Stimulated activated CD8-positive, alpha-beta memory T cell treated with anti-CD3 and anti-CD28 coated beads, Interleukin-15, amount 100 ng/mL, for 24 hours (primary cell): ENCODE measurements around the gene CD3D.
"Not testable (repeated sequence)": the region's sequence is repeated elsewhere in the genome, so short reads cannot be mapped to it uniquely, and the experiment has no call there.

Experiments used
- DNase-seq: peaks from one replicate; pipeline ENCODE4 v3.0.0-alpha.2; 2020; ENCODE audit warnings: low read depth

CD3D gene

GRCh38 chr11:118339281-118339961 lies 3.1 kb downstream of the CD3D start:
- DNase-seq: no peak

DNA sequence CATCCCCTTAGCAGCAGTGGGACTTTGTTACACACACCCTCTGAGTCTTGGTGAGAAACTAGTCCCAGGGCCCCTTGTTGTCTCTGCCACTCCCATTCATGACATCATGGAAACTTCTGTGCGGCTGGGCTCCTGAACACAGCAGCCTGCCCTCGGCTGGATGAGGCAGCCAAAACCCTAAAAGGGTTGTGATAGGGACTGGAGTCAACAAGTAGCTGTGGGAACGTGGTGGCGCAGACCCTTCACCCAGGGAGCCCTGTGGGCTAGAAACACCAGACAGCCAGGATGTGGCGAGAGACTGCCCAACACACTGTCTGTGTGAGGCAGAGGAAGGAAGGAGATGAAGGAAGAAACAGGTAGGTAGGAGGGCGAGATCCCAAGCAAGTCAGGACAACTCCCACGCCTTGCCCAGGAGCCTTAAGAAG lies 3.9 kb downstream of the CD3D start:
- DNase-seq: peak; percentile 55

DNA sequence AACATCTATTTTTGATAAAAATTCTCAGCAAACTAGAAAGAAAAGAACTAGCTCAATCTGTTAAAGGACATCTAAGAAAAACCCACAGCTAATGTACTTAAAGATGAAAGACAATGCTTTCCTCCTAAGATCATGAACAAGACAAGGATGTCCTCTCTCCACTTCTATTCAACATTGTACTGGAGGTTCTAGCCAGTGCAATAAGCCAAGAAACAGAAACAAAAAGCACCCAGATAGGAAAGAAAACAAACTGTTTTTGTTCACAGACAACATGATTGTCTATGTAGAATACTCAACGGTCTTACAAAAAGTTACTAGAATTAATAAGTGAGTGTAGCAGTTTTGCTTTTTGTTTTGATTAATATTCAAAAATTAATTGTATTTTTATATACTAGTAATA lies 7.8 kb downstream of the CD3D start:
- no peak for DNase-seq

GRCh38 chr11:118328745-118329144 lies 13.8 kb downstream of the CD3D start:
- no peak for DNase-seq

- no peak for DNase-seq
These were observed 17.2 kb downstream of the CD3D start for GRCh38 chr11:118325283-118325682.

GRCh38 chr11:118322721-118323120 lies 19.8 kb downstream of the CD3D start:
- no peak for DNase-seq

- no peak for DNase-seq
These were observed 21.0 kb downstream of the CD3D start for GRCh38 chr11:118321386-118322082.

GRCh38 chr11:118320515-118320914 lies 22.0 kb downstream of the CD3D start:
- no peak for DNase-seq

- DNase-seq: no peak
These were observed 23.2 kb downstream of the CD3D start for GRCh38 chr11:118319337-118319707.

DNA sequence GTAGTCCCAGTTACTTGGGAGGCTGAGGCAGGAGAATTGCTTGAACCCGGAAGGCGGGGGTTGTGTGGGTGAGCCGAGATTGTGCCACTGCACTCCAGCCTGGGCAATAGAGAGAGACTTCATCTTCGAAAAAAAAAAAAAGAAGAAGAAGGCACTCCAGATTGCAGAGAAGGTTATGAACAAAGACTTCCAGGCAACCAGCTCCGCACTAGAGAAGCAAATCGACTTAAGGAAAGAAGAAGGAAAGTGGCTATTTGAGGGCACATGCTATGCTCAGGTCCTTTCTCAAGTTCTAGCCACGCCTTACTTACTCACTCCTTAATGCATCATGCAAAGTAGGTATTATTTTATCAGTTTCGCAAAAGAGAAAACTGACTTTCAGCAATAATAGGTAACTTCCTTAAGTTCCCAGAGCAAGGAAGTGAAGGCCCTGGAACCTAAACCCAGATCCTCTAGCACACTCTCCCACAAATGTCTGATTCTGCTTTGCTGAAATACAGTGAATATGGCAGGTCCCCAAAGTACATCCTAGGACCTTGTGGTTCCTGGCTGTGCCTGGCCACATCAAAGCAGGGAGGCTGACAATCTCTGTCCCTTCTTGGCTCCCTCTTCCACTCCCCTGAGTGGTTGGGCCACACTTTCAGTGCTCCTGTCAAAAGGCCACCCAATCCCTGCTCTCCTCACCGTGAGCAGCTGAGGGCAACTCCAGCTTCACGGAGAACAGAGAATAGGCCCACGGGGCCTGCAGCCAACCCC lies 23.7 kb downstream of the CD3D start:
- DNase-seq: no peak

GRCh38 chr11:118318124-118318523 lies 24.4 kb downstream of the CD3D start:
- DNase-seq: no peak

DNA sequence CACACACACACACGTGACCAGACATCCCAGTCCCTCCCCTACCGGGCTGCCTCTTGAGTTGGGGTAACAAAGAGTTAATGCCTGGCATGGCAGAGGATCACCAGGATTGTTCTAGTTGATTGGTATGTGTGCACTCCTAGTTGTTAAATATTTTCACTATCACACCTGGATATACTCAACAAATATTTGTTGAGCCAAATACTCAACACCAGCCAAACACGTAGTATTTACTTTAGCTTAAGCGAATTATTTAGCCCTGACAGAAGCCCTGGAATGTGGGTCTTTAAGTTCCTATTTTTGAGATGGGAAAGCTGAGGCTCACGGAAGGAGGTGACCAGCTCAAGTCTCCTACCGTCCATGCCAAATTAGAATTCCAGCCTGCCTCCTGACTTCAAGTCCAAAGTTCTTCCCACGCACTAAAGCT lies 27.5 kb downstream of the CD3D start:
- no peak for DNase-seq

GRCh38 chr11:118313242-118313641 lies 29.3 kb downstream of the CD3D start:
- DNase-seq: no peak

GRCh38 chr11:118312328-118312727 lies 30.2 kb downstream of the CD3D start:
- no peak for DNase-seq

DNA sequence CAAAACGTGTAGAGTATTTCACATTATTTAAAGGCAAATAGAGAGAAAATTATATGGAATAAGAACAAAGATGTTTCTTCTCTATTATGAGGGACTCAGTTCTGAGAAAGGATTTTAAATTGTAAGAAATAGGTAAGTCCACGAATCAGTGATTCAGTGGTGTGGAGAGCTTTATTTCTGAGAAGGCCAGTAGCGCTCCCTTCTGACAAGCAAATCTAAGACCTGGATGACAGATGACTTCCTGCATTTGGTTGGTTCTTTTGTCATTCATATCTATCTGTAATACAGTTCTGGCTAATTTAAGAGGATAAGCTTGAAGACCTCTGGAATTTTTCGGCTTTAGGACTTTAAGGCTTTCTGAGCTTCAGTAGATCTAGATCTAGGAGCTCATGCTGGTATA lies 31.0 kb downstream of the CD3D start:
- DNase-seq: no peak

GRCh38 chr11:118310781-118311485 lies 31.6 kb downstream of the CD3D start:
- DNase-seq: no peak

DNA sequence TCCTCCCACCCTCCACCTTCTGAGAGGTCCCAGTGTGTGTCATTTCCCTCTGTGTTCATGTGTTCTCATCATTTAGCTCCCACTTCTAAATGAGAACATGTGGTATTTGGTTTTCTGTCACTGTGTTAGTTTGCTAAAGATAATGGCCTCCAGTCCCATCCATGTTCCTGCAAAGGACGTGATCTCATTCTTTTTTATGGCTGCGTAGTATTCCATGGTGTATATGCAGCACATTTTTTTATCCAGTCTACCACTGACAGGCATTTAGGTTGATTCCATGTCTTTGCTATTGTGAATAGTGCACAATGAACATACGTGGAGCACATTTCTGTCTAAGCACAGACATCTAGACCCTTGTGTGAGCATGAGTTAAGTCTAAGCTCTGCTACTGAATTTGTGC lies 32.2 kb downstream of the CD3D start:
- no peak for DNase-seq

GRCh38 chr11:118308995-118309528 lies 33.4 kb downstream of the CD3D start:
- DNase-seq: not testable (repeated sequence)

- DNase-seq: no peak
These were observed 35.9 kb downstream of the CD3D start for GRCh38 chr11:118306556-118306955.

GRCh38 chr11:118305726-118306125 lies 36.8 kb downstream of the CD3D start:
- no peak for DNase-seq

- DNase-seq: no peak
These were observed 37.8 kb downstream of the CD3D start, which contains the start of gene CD3E for GRCh38 chr11:118304568-118305248. Gene CD3E, plus strand, starts transcription at chr11:118304730. Its CDS starts 223 bp downstream, at chr11:118304953.

- DNase-seq: no peak
These were observed 38.3 kb downstream of the CD3D start for GRCh38 chr11:118304227-118304567.
